SU-DHL-6 (cell line): ENCODE measurements around the gene B4GALT1.

Experiments
- H2AFZ ChIP-seq: fragments of 200-600 bp; sonication (generic); 2 replicates; pipeline ENCODE4 v1.6.1; 2014; ENCODE audit warnings: low read depth, mild to moderate bottlenecking, moderate library complexity, mixed read lengths, antibody characterized with exemption, low read length; ENCODE audit not compliant: severe bottlenecking
- H3F3A ChIP-seq: fragments of 200-600 bp; shearing (Covaris generic); 2 replicates; pipeline ENCODE4 v1.6.0; 2016; ENCODE audit warnings: antibody characterized with exemption, mild to moderate bottlenecking; ENCODE audit not compliant: insufficient read depth
- H3K27ac ChIP-seq: fragments of 200-600 bp; sonication (generic); 2 replicates; pipeline ENCODE4 v1.5.1; 2016; ENCODE audit warnings: low read depth, mild to moderate bottlenecking, low read length, moderate library complexity, mixed read lengths
- H3K27me3 ChIP-seq: fragments of 200-600 bp; sonication (generic), shearing (Covaris generic); 2 replicates; pipeline ENCODE4 v1.6.0; 2014; ENCODE audit warnings: mild to moderate bottlenecking, low read length
- H3K36me3 ChIP-seq: fragments of 200-600 bp; sonication (generic); 2 replicates; pipeline ENCODE4 v1.6.1; 2014; ENCODE audit warnings: mild to moderate bottlenecking, low read length, mixed read lengths
- H3K4me2 ChIP-seq: fragments of 300-600, 200-600 bp; shearing (Covaris generic), sonication (generic); 2 replicates; pipeline ENCODE4 v1.6.0; 2014; ENCODE audit warnings: low read length, low read depth, mild to moderate bottlenecking; ENCODE audit not compliant: poor library complexity, severe bottlenecking
- H3K4me3 ChIP-seq: fragments of 200-600 bp; sonication (generic); 2 replicates; pipeline ENCODE4 v1.5.1; 2014; ENCODE audit warnings: antibody characterized with exemption, low read length, mild to moderate bottlenecking, mixed read lengths; ENCODE audit not compliant: insufficient read depth, poor library complexity, severe bottlenecking
- H3K79me2 ChIP-seq: fragments of 200-600 bp; sonication (generic); 2 replicates; pipeline ENCODE4 v1.6.1; 2014; ENCODE audit warnings: mild to moderate bottlenecking, low read length, moderate library complexity; ENCODE audit not compliant: insufficient read depth
- H3K9ac ChIP-seq: fragments of 200-600 bp; sonication (generic); 2 replicates; pipeline ENCODE4 v1.7.0; 2014; ENCODE audit warnings: mild to moderate bottlenecking, low read length
- H3K9me2 ChIP-seq: fragments of 200-600 bp; sonication (generic); replicated peaks from 2 replicates; pipeline ENCODE4 v1.6.1; 2014; ENCODE audit warnings: low read length; ENCODE audit not compliant: insufficient read depth
- H3K9me3 ChIP-seq: fragments of 200-600 bp; sonication (generic); 2 replicates; pipeline ENCODE4 v1.6.1; 2014; ENCODE audit warnings: low read length, mixed read lengths; ENCODE audit not compliant: insufficient read depth
- H4K20me1 ChIP-seq: fragments of 200-600 bp; sonication (generic); 2 replicates; pipeline ENCODE4 v1.6.1; 2014; ENCODE audit warnings: low read depth, mild to moderate bottlenecking, antibody characterized with exemption, low read length, moderate library complexity, mixed read lengths
- EZH2phosphoT487 ChIP-seq: fragments of 200-600 bp; sonication (generic), shearing (Covaris generic); conservative IDR thresholded peaks from 2 replicates; pipeline ENCODE4 v1.6.1; 2018; ENCODE audit warnings: mild to moderate bottlenecking, antibody characterized with exemption, low read length, moderate library complexity, mixed read lengths
- TF ChIP-seq, protein P1 (sequence below): fragments of 200-600 bp; sonication (generic); IDR thresholded peaks from one replicate; pipeline ENCODE4 v1.5.1; 2017; ENCODE audit warnings: antibody characterized with exemption, mild to moderate bottlenecking, low read length, moderate library complexity; ENCODE audit not compliant: insufficient read depth, poor library complexity, severe bottlenecking

The B4GALT1 gene

GRCh38 chr9:33151601-33152000, 15.5 kb downstream of the B4GALT1 start:
- no peaks in the 10 kb centered on the region for H3K9me3 ChIP-seq
- no peak overlapping the region for H2AFZ ChIP-seq
- no peak overlapping the region for H3K27ac ChIP-seq
- no peaks in the 10 kb centered on the region for H3K79me2 ChIP-seq
- H3K9ac ChIP-seq = no peak overlapping the region
- no peaks in the 10 kb centered on the region for H3K9me2 ChIP-seq
- H3K4me3 ChIP-seq = no peak overlapping the region
- no peaks in the 10 kb centered on the region for H3K27me3 ChIP-seq
- H3K4me2 ChIP-seq = no peak overlapping the region
- TF ChIP-seq, protein P1, sequence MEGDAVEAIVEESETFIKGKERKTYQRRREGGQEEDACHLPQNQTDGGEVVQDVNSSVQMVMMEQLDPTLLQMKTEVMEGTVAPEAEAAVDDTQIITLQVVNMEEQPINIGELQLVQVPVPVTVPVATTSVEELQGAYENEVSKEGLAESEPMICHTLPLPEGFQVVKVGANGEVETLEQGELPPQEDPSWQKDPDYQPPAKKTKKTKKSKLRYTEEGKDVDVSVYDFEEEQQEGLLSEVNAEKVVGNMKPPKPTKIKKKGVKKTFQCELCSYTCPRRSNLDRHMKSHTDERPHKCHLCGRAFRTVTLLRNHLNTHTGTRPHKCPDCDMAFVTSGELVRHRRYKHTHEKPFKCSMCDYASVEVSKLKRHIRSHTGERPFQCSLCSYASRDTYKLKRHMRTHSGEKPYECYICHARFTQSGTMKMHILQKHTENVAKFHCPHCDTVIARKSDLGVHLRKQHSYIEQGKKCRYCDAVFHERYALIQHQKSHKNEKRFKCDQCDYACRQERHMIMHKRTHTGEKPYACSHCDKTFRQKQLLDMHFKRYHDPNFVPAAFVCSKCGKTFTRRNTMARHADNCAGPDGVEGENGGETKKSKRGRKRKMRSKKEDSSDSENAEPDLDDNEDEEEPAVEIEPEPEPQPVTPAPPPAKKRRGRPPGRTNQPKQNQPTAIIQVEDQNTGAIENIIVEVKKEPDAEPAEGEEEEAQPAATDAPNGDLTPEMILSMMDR = no peak
- TF ChIP-seq EZH2phosphoT487 = no peak
- no peaks in the 10 kb centered on the region for H3F3A ChIP-seq
- H3K36me3 ChIP-seq = no peaks in the 10 kb centered on the region
- peaks cover 16% of the 10 kb centered on the region for H4K20me1 ChIP-seq

DNA sequence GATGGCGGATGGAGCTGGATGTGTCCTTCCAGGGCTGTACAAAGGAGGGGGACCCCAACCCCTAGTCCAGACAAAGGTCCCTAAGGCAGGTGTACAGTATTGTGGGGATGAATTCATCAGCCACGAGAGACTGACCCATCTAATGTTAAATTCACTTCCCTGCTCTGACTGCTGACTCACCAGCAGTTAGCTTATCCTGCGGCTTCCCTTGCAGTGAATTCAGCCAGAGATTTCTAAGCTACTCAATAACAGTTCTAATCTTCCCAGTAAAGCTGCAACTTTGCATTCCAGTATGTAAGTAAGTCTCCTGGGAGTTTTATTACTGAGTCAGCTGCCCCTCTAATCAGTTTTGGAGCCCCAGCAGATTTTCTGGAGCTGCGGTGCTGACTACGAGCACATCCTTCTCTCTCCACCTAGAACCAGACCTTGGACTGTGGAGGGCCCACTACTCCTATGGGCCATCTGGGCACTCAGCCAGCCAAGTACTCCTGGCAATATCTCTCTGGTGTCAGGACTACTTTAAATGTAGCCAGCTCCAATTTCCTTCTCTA, 16.1 kb downstream of the B4GALT1 start:
- no peak overlapping the region for H3K4me3 ChIP-seq
- H3F3A ChIP-seq = no peaks in the 10 kb centered on the region
- H2AFZ ChIP-seq = no peak overlapping the region
- no peak overlapping the region for H3K9ac ChIP-seq
- no peak for TF ChIP-seq EZH2phosphoT487
- TF ChIP-seq, protein P1 = no peak
- H3K36me3 ChIP-seq = no peaks in the 10 kb centered on the region
- peaks cover 16% of the 10 kb centered on the region for H4K20me1 ChIP-seq
- no peaks in the 10 kb centered on the region for H3K9me3 ChIP-seq
- no peak overlapping the region for H3K27ac ChIP-seq
- no peaks in the 10 kb centered on the region for H3K9me2 ChIP-seq
- no peaks in the 10 kb centered on the region for H3K27me3 ChIP-seq
- H3K79me2 ChIP-seq = no peaks in the 10 kb centered on the region
- H3K4me2 ChIP-seq = no peak overlapping the region

- Histone ChIP-seq H3K9me3 (no peaks in the 10 kb centered on the region), H3K36me3 (no peaks in the 10 kb centered on the region), H3K27me3 (no peaks in the 10 kb centered on the region), H2AFZ (no peak overlapping the region), H4K20me1 (peaks cover 12% of the 10 kb centered on the region), H3K79me2 (no peaks in the 10 kb centered on the region), H3K9ac (no peak overlapping the region), H3K27ac (no peak overlapping the region), H3K4me2 (no peak overlapping the region), H3F3A (no peaks in the 10 kb centered on the region), H3K9me2 (no peaks in the 10 kb centered on the region), H3K4me3 (no peak overlapping the region)
- TF ChIP-seq, protein P1 = no peak
- no peak for TF ChIP-seq EZH2phosphoT487
Observed at GRCh38 chr9:33148367-33149014, 18.6 kb downstream of the B4GALT1 start.
